Measurements from ENCODE around the gene SUPT3H.
A peak's percentile ranks its signal among the peaks of the same experiment; 100 is the strongest.
"Not testable (repeated sequence)": the region's sequence is repeated elsewhere in the genome, so short reads cannot be mapped to it uniquely, and the experiment has no call there.

SUPT3H gene

GRCh38 chr6:44897316-44897715 is 480.4 kb downstream of the SUPT3H start:
- DNase-seq (ENCODE audit: low spot score), result no peak

- no peak for DNase-seq (ENCODE audit: low spot score)
These were observed 481.0 kb downstream of the SUPT3H start for GRCh38 chr6:44896701-44897100.

GRCh38 chr6:44892579-44892978 is 485.2 kb downstream of the SUPT3H start:
- DNase-seq (ENCODE audit: low spot score), result no peak

- not testable (repeated sequence) for DNase-seq (ENCODE audit: low spot score)
These were observed 498.7 kb downstream of the SUPT3H start for GRCh38 chr6:44879071-44879470.

GRCh38 chr6:44876638-44877037 is 501.1 kb downstream of the SUPT3H start:
- not testable (repeated sequence) for DNase-seq (ENCODE audit: low spot score)

GRCh38 chr6:44869321-44869897 is 508.3 kb downstream of the SUPT3H start:
- DNase-seq (ENCODE audit: low spot score), result no peak

- no peak for DNase-seq (ENCODE audit: low spot score)
These were observed 508.8 kb downstream of the SUPT3H start for GRCh38 chr6:44868910-44869309.

- DNase-seq (ENCODE audit: low spot score), result no peak
These were observed 509.4 kb downstream of the SUPT3H start for GRCh38 chr6:44868335-44868668.

- DNase-seq (ENCODE audit: low spot score), result no peak
These were observed 510.0 kb downstream of the SUPT3H start for GRCh38 chr6:44867571-44868334.

GRCh38 chr6:44865184-44865583 is 512.5 kb downstream of the SUPT3H start:
- DNase-seq (ENCODE audit: low spot score), result not testable (repeated sequence)

- DNase-seq (ENCODE audit: low spot score), result no peak
These were observed 517.8 kb downstream of the SUPT3H start for GRCh38 chr6:44859901-44860410.

GRCh38 chr6:44858998-44859397 is 518.7 kb downstream of the SUPT3H start:
- DNase-seq (ENCODE audit: low spot score), result no peak

- peak; percentile 13 for DNase-seq (ENCODE audit: low spot score)
These were observed 521.3 kb downstream of the SUPT3H start for GRCh38 chr6:44856479-44856878.

- DNase-seq (ENCODE audit: low spot score), result peak; percentile 14
These were observed 521.9 kb downstream of the SUPT3H start for GRCh38 chr6:44855562-44856411.

- no peak for DNase-seq (ENCODE audit: low spot score)
These were observed 522.9 kb downstream of the SUPT3H start for GRCh38 chr6:44854712-44855443.

GRCh38 chr6:44851176-44851575 is 526.6 kb downstream of the SUPT3H start:
- DNase-seq (ENCODE audit: low spot score), result peak; percentile 51

GRCh38 chr6:44850312-44850711 is 527.4 kb downstream of the SUPT3H start:
- DNase-seq (ENCODE audit: low spot score), result no peak

- peak; percentile 3 for DNase-seq (ENCODE audit: low spot score)
These were observed 527.9 kb downstream of the SUPT3H start for GRCh38 chr6:44849806-44850205.

- DNase-seq (ENCODE audit: low spot score), result no peak
These were observed 534.0 kb downstream of the SUPT3H start for GRCh38 chr6:44843734-44844133.

GRCh38 chr6:44842616-44843015 is 535.1 kb downstream of the SUPT3H start:
- no peak for DNase-seq (ENCODE audit: low spot score)

- no peak for DNase-seq (ENCODE audit: low spot score)
These were observed 535.9 kb downstream of the SUPT3H start for GRCh38 chr6:44841829-44842228.

- DNase-seq (ENCODE audit: low spot score), result no peak
These were observed 540.0 kb downstream of the SUPT3H start for GRCh38 chr6:44837741-44838140.

Measured in AG08395 (cell line).